ENCODE measurements around the gene ZNG1F. TPM values are rescaled to one million over a fixed set of nuclear protein-coding genes. Genes with fewer than 3 reads are reported as not detected.

ZNG1F gene
- polyA plus RNA-seq, 1 donor from 2014 or later, result 30.9 TPM

Small RNAs within 50 kb of the gene (small RNA-seq; reads per million reads assigned to genes)
- gene MIR4477A (0 reads per million in 3 experiments), gene RNA5SP530 (0 reads per million in 3 experiments)

Other genes starting within 250 kb of the ZNG1F start
- gene FOXD4L6, start 60.6 kb downstream of the ZNG1F start, polyA plus RNA-seq, result 0.40 and 2.3 TPM in 2 replicates

All from neural cell (in vitro differentiated cells).